KOPT-K1 (cell line): Measurements from ENCODE around the gene WDR53.
"Not testable (repeated sequence)": the region's sequence is repeated elsewhere in the genome, so short reads cannot be mapped to it uniquely, and the experiment has no call there.

ENCODE experiments used
- H3K27ac ChIP-seq: fragments of 200-600 bp; sonication (generic); 2 replicates; pipeline ENCODE4 v1.5.1; 2016; ENCODE audit warnings: antibody characterized with exemption, mild to moderate bottlenecking, low read depth, low read length; ENCODE audit not compliant: poor library complexity, severe bottlenecking
- H3K36me3 ChIP-seq: fragments of 200-600 bp; sonication (generic); 2 replicates; pipeline ENCODE4 v1.5.1; 2017; ENCODE audit warnings: antibody characterized with exemption, mild to moderate bottlenecking, low read length, moderate library complexity; ENCODE audit not compliant: insufficient read depth
- H3K9me3 ChIP-seq: fragments of 200-600 bp; sonication (generic); 2 replicates; pipeline ENCODE4 v1.5.1; 2017; ENCODE audit warnings: antibody characterized with exemption, low read length, mild to moderate bottlenecking; ENCODE audit not compliant: insufficient read depth, poor library complexity, severe bottlenecking

WDR53 gene

GRCh38 chr3:196590279-196590678, 21.9 kb upstream of the WDR53 start:
- H3K36me3 ChIP-seq, result peaks cover 30% of the 10 kb centered on the region
- no peaks in the 10 kb centered on the region for H3K9me3 ChIP-seq
- no peak overlapping the region for H3K27ac ChIP-seq

- Histone ChIP-seq H3K9me3 (no peaks in the 10 kb centered on the region), H3K27ac (no peak overlapping the region)
These were observed 16.8 kb upstream of the WDR53 start for GRCh38 chr3:196585044-196585757.

GRCh38 chr3:196572389-196572788, 4.0 kb upstream of the WDR53 start:
- Histone ChIP-seq H3K9me3 (no peaks in the 10 kb centered on the region), H3K27ac (no peak overlapping the region)

More at GRCh38 chr3:196585044-196585757, 16.8 kb upstream of the WDR53 start:
- peaks cover 80% of the 10 kb centered on the region for H3K36me3 ChIP-seq

GRCh38 chr3:196570332-196570731, 2.0 kb upstream of the WDR53 start:
- not testable (repeated sequence) for H3K9me3 ChIP-seq, H3K27ac ChIP-seq
- peaks cover 22% of the 10 kb centered on the region for H3K36me3 ChIP-seq

More at GRCh38 chr3:196572389-196572788, 4.0 kb upstream of the WDR53 start:
- peaks cover 17% of the 10 kb centered on the region for H3K36me3 ChIP-seq

- peaks cover 22% of the 10 kb centered on the region for H3K36me3 ChIP-seq
- no peaks in the 10 kb centered on the region for H3K9me3 ChIP-seq
- peak overlapping the region; percentile 79 for H3K27ac ChIP-seq
These were observed 706 bp upstream of the WDR53 start for GRCh38 chr3:196569003-196569516.

GRCh38 chr3:196563721-196564225, 4.6 kb downstream of the WDR53 start:
- H3K27ac ChIP-seq, result no peak overlapping the region
- H3K9me3 ChIP-seq, result no peaks in the 10 kb centered on the region
- H3K36me3 ChIP-seq, result peaks cover 39% of the 10 kb centered on the region

- Histone ChIP-seq H3K27ac (no peak overlapping the region), H3K36me3 (peaks cover 34% of the 10 kb centered on the region), H3K9me3 (no peaks in the 10 kb centered on the region)
These were observed 8.5 kb downstream of the WDR53 start for GRCh38 chr3:196559826-196560225.

- Histone ChIP-seq H3K27ac (no peak overlapping the region), H3K36me3 (peaks cover 40% of the 10 kb centered on the region)
These were observed 9.9 kb downstream of the WDR53 start for GRCh38 chr3:196558476-196558875.

GRCh38 chr3:196557236-196557635, 11.1 kb downstream of the WDR53 start:
- no peak overlapping the region for H3K27ac ChIP-seq
- H3K36me3 ChIP-seq, result peaks cover 39% of the 10 kb centered on the region
- no peaks in the 10 kb centered on the region for H3K9me3 ChIP-seq

More at GRCh38 chr3:196558476-196558875, 9.9 kb downstream of the WDR53 start:
- no peaks in the 10 kb centered on the region for H3K9me3 ChIP-seq

GRCh38 chr3:196555295-196555694, 13.1 kb downstream of the WDR53 start:
- Histone ChIP-seq H3K27ac (no peak overlapping the region), H3K9me3 (peaks cover 8% of the 10 kb centered on the region), H3K36me3 (peaks cover 29% of the 10 kb centered on the region)

- Histone ChIP-seq H3K27ac (no peak overlapping the region), H3K9me3 (peaks cover 18% of the 10 kb centered on the region), H3K36me3 (peaks cover 19% of the 10 kb centered on the region)
These were observed 14.1 kb downstream of the WDR53 start for GRCh38 chr3:196554205-196554604.

- Histone ChIP-seq H3K9me3 (peaks cover 24% of the 10 kb centered on the region), H3K36me3 (peaks cover 12% of the 10 kb centered on the region; the same call in 1 of the 2 replicates), H3K27ac (no peak overlapping the region)
These were observed 14.8 kb downstream of the WDR53 start for GRCh38 chr3:196553551-196553950.

GRCh38 chr3:196552253-196552652, 16.1 kb downstream of the WDR53 start:
- H3K36me3 ChIP-seq, result peaks cover 11% of the 10 kb centered on the region; the same call in 1 of the 2 replicates
- no peak overlapping the region for H3K27ac ChIP-seq
- H3K9me3 ChIP-seq, result peaks cover 24% of the 10 kb centered on the region

- Histone ChIP-seq H3K9me3 (peaks cover 24% of the 10 kb centered on the region), H3K36me3 (peaks cover 11% of the 10 kb centered on the region; the same call in 1 of the 2 replicates)
- H3K27ac ChIP-seq, result not testable (repeated sequence)
These were observed 18.2 kb downstream of the WDR53 start for GRCh38 chr3:196550172-196550571.

GRCh38 chr3:196549312-196549711, 19.0 kb downstream of the WDR53 start:
- H3K9me3 ChIP-seq, result peaks cover 24% of the 10 kb centered on the region
- not testable (repeated sequence) for H3K36me3 ChIP-seq, H3K27ac ChIP-seq

- Histone ChIP-seq H3K9me3 (peaks cover 24% of the 10 kb centered on the region), H3K36me3 (no peaks in the 10 kb centered on the region), H3K27ac (no peak overlapping the region)
These were observed 21.3 kb downstream of the WDR53 start for GRCh38 chr3:196547067-196547466.
